Body of pancreas (tissue), 4 donors: Measurements from ENCODE around the gene TMEM185B.

Experiments
- CTCF ChIP-seq, 7 experiments: fragments of 450-650 bp in 4 of 7; fragments of 200-600 bp in 3 of 7; sonication (generic) in 3 of 7; IDR thresholded peaks; one replicate each; pipeline ENCODE4 v1.5.1; 2016 to 2019; ENCODE audit warnings: antibody characterized with exemption in 7 of 7
- POLR2A ChIP-seq, 3 donors: fragments of 450-650 bp; IDR thresholded peaks; one replicate each; pipeline ENCODE4 v1.6.1; 2016; ENCODE audit warnings: antibody characterized with exemption in 3 of 3, mild to moderate bottlenecking in 2 of 3

- TF ChIP-seq CTCF (IDR thresholded peaks at IDR 0.05), result no peak
- TF ChIP-seq POLR2A (IDR thresholded peaks at IDR 0.05), result no peak
Observed at GRCh38 chr2:120218181-120218580, 5.0 kb downstream of the TMEM185B start.
